ENCODE results near the gene CCNY. TPM values are rescaled to one million over a fixed set of nuclear protein-coding genes. Genes with fewer than 3 reads are reported as not detected.

Gene CCNY
- total RNA-seq, 1 donor from 2014 or later: 37.5 TPM

DNA sequence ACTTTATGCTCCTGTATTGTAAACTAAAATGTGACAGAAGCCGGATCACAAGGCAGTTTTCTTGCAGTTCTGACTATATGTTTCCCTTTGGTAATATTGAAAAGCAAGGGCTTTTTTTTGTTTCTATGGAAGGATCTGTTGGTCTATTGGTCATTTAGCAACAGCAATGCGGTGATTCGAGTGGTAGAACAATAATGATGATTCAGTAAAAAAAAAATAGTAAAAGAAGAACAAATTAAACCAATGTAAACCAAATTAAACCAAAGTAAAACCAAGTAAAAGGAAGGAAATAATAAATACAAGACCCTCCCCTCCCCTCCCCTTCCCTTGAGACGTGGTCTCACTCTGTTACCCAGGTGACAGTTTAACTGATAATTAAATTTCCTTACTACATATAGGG is 17.8 kb upstream of the CCNY start:
- TF ChIP-seq CTCF (IDR thresholded peaks at IDR 0.05): no peak
- H3K9me3 ChIP-seq: no peaks in the 10 kb centered on the region
- H3K4me1 ChIP-seq: no peaks in the 10 kb centered on the region
- H3K27me3 ChIP-seq: no peaks in the 10 kb centered on the region
- H3K4me3 ChIP-seq: no peak overlapping the region
- DNase-seq (ENCODE audit: low spot score in 2 of 2): no peak
- H3K27ac ChIP-seq: no peak overlapping the region
- intact Hi-C loops (cut with DNase I): no loop called here
- H3K36me3 ChIP-seq: peaks cover 5 to 7% of the 10 kb centered on the region in 2 donors

- no peak for DNase-seq (ENCODE audit: low spot score in 2 of 2)
- Histone ChIP-seq H3K36me3 (peaks cover 1% of the 10 kb centered on the region in 2 donors), H3K27me3 (no peaks in the 10 kb centered on the region), H3K27ac (no peak overlapping the region), H3K4me3 (no peak overlapping the region), H3K9me3 (no peaks in the 10 kb centered on the region), H3K4me1 (no peaks in the 10 kb centered on the region)
- intact Hi-C loops (cut with DNase I): no loop called here
- no peak for TF ChIP-seq CTCF (IDR thresholded peaks at IDR 0.05)
Measured at GRCh38 chr10:35320341-35320740, 16.0 kb upstream of the CCNY start.

GRCh38 chr10:35322636-35323035 is 13.7 kb upstream of the CCNY start:
- H3K27me3 ChIP-seq: no peaks in the 10 kb centered on the region
- no peak for TF ChIP-seq CTCF (IDR thresholded peaks at IDR 0.05)
- DNase-seq (ENCODE audit: low spot score in 2 of 2): no peak
- H3K4me1 ChIP-seq: no peaks in the 10 kb centered on the region
- H3K36me3 ChIP-seq: no peaks in the 10 kb centered on the region
- no peak overlapping the region for H3K27ac ChIP-seq
- intact Hi-C loops (cut with DNase I): no loop called here
- H3K9me3 ChIP-seq: no peaks in the 10 kb centered on the region
- no peak overlapping the region for H3K4me3 ChIP-seq

DNA sequence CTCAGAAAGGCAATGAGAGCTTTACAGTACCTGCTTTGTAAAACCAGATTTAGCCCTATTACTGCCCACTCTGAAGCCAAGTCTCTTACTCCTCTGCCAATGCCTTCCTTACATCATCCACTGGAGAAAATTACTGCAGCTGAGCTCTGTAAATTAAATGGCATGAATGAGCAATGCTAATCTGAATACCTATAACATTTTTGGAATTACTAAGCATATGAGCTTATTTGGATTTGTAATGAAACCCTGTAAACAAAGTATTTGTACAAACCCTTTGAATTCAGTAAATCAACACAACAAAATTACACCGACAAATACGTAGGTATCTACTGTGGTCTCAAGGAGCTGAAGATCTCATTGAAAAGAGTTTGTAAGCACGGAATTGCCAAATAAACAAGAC is 12.1 kb upstream of the CCNY start:
- intact Hi-C loops (cut with DNase I): no loop called here
- H3K4me1 ChIP-seq: peaks cover 0 to 3% of the 10 kb centered on the region in 2 donors
- H3K9me3 ChIP-seq: no peaks in the 10 kb centered on the region
- DNase-seq (ENCODE audit: low spot score in 2 of 2): no peak
- no peak overlapping the region for H3K27ac ChIP-seq
- H3K4me3 ChIP-seq: no peak overlapping the region
- TF ChIP-seq CTCF (IDR thresholded peaks at IDR 0.05): no peak
- H3K27me3 ChIP-seq: no peaks in the 10 kb centered on the region
- H3K36me3 ChIP-seq: no peaks in the 10 kb centered on the region

GRCh38 chr10:35326466-35327235 is 9.7 kb upstream of the CCNY start:
- H3K4me1 ChIP-seq: peaks cover 0 to 3% of the 10 kb centered on the region in 2 donors
- H3K27me3 ChIP-seq: no peaks in the 10 kb centered on the region
- no peaks in the 10 kb centered on the region for H3K36me3 ChIP-seq
- no peak overlapping the region for H3K4me3 ChIP-seq
- intact Hi-C loops (cut with DNase I): no loop called here
- H3K9me3 ChIP-seq: no peaks in the 10 kb centered on the region
- TF ChIP-seq CTCF (IDR thresholded peaks at IDR 0.05): no peak
- H3K27ac ChIP-seq: no peak overlapping the region
- no peak for DNase-seq (ENCODE audit: low spot score in 2 of 2)

Data from ascending aorta (tissue), 2 donors.